ENCODE data around the gene RGL2.
"Not testable (repeated sequence)": the region's sequence is repeated elsewhere in the genome, so short reads cannot be mapped to it uniquely, and the experiment has no call there.

The RGL2 gene

DNA sequence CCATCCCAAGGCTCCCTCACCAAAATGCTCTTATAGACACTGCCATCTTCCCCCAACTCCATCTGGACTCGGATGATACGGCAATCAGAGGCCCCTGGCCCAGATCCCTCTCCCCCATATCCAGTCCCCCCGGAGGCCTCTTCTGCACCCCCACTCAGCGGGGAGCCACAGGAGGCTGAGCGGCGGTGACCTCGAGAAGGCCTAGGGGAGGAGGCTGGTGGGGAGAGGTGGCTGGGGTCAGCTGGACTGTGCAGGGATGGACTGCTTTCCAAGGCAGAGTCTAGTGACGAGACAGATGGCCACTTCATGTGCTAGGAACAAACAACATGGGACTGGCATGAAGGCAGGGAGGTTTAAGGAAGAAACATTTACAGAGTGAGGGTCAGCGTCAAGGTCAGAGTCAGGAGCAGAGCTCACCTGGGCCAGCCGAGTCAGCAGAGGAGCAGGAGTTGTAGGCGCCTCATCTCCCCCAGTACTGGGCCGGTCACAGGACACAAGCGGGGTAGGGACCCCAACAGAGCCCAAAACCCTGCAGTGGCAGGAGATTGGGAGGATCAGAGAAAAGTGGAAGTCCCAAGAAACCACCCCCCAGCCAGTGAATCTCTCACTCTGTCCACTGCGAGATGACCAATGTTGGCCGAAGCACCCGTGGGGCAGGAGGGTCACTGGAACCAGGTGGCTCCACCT, 5.6 kb downstream of the RGL2 start:
- DNase-seq (ENCODE audit: low read depth): no peak

GRCh38 chr6:33290459-33290858, 8.3 kb downstream of the RGL2 start:
- DNase-seq (ENCODE audit: low read depth): no peak

DNA sequence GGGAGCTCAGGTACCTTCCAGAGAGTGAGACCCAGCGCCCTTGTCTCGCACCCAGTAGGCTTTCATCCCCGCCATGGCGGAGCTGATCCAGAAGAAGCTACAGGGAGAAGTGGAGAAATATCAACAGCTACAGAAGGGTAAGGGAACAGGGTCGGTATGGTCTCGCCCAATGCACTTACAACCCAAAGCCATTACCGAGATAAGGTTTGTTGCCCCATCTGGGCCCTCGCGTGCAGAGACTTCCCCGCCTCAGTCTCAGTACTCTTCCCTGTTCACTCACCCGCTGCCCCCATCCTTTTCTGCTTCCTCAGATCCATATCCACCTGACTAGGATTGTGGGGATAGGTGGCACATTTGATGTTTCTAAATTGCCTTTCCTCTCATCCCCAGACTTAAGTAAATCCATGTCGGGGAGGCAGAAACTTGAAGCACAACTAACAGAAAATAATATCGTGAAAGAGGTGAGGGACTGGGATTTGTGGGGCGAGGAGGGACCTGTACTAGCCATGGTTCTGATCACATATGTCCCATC, 8.9 kb downstream of the RGL2 start:
- no peak for DNase-seq (ENCODE audit: low read depth)

- DNase-seq (ENCODE audit: low read depth): peak; percentile 58
These were observed 9.6 kb downstream of the RGL2 start, which contains the start of the genes PFDN6 and WDR46 for GRCh38 chr6:33288921-33289783. Gene PFDN6 (plus strand): TSS chr6:33289601. CDS start chr6:33289857, 256 bp downstream. Gene WDR46 (minus strand): TSS chr6:33289239. CDS start chr6:33289170, 69 bp downstream.

DNA sequence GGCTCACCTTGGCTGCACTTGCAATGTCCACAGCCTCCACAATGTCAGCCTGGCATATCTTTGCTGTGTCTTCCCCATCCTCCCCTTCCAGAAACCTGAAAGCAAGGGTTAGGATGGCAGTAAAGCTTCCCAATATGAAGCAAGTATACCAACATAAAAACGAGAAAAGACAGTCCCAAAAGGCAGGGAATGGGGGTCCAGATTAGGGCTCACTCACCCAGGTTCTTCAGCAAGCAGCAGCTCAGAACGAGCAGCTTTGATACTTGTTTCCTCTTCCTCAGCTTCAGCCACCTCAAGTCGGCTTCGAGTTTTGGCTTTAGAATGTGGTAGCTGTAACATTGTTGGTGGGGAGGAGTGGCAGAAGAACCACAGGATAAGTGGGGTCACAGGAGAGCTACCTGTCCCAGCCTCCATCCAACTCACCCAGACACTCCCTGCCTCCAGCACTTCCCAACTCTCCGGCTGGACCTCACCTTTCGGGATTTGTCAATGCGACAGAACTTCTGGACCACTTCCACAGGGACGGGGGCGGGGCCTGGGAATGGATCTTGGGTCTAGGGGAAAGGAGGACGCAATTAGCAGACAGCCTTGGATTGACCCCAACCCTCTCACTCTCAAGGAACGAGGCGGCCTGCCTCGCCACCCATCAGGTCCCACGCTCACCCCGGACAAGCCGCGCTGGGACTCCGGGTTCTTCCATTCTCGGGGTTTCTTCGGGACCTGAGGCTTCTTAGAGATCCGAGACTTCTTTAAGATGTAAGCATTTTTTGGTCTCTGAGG, 10.4 kb downstream of the RGL2 start:
- DNase-seq (ENCODE audit: low read depth): no peak

DNA sequence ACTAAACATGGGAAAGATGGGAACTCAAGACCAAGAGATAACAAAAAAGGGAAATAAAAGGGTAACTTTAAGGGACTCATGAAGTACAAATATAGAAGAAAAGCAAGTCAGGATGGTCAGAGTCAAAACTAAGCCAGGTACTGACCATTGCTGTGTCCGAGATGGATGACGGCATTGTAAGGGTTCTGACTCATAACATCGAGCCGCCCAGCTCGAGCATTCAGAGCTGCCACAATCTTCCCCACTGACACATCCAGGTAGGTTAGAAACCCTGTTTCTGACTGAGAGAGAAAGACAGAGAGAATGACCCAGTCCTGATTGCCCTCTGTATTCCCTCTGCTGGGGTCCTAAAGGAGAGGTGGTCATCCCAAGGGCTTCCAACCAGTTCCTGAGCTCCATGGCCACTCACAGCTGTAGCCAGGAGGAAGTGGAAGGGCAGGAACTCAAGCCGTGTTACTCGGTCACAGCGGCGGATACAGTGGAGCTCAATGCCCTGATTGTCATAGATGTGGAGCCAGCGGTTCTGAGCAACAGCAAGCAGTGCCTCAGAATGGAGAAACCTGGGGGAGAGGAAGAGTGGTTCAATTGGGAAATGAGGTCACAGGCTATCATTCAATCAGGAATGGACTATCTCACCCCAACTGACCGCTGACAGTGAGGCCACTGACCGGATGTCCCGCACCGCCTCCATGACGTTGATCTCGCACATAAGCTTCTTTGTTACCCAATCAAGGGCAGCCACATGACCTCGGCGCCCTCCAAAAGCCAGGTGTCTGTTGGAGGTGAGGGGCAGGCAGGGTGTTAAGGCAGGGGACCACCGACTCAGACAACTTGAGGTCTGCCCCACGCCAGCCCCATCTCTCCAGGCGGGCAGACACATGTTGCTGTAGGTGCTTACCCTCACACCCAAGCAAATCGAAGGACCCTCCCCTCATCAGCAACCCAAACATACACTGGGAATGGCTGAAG, 11.5 kb downstream of the RGL2 start:
- no peak for DNase-seq (ENCODE audit: low read depth)

GRCh38 chr6:33285214-33285613, 13.5 kb downstream of the RGL2 start:
- not testable (repeated sequence) for DNase-seq (ENCODE audit: low read depth)

- DNase-seq (ENCODE audit: low read depth): no peak
These were observed 18.2 kb downstream of the RGL2 start for GRCh38 chr6:33280539-33280938.

GRCh38 chr6:33279971-33280511, 18.7 kb downstream of the RGL2 start:
- DNase-seq (ENCODE audit: low read depth): no peak

DNA sequence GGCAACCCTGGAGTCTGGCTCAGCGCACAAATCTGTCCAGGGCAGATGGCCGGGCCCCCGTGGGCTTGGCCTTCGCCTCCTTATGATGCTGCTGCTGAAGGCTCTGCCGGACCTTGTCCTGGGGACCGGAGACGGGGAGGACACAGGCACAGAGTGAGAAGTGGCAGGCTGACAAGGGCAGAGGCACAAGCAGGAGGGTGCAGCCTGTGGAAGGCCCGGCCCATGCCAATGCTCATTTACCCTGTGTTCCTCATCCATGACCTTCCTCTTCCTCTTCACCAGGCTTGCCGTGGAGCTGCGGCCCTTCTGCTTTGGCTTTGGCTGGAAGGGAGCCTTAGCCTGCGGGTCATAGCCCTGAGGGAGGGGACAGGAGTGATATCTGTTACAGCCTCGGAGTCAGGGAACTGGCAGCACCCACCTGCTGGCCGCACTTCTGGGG, 19.5 kb downstream of the RGL2 start:
- no peak for DNase-seq (ENCODE audit: low read depth)

DNA sequence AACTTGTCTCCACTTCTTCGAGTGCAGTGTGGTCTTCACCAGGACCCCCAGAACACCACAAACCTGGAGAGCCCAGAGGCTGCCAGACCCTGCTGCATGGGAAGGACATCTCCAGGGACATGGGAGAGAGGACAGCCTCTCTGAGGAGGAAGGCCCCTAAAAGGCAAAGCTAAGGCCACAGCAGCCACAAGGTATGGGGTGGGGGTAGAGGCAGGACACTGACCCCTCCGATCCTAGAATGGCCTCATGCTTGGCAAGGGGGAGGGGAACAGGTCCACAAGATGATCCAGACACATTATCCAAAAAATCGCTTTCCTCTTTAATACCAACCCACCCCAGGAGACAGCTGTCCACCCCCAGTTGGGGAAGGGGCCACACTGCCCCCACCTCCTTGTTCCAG, 19.9 kb downstream of the RGL2 start:
- DNase-seq (ENCODE audit: low read depth): no peak

DNA sequence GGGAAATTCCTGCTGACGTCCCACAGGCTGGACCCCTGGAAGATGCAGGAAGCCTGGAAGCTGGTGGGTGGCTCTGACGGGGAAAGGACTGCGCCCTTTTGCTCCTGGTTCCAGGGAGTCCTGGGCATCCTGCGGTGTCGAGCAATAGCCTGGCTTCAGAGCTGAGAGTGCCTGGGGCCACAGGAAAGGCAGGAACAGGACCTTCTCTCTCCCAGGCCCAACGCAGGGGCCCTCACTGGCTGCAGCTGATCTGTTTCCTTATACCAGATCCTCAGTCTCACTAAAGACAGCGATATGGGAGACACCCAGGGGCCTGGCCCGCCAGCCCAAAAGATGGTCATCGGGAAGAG, 20.4 kb downstream of the RGL2 start:
- no peak for DNase-seq (ENCODE audit: low read depth)

DNA sequence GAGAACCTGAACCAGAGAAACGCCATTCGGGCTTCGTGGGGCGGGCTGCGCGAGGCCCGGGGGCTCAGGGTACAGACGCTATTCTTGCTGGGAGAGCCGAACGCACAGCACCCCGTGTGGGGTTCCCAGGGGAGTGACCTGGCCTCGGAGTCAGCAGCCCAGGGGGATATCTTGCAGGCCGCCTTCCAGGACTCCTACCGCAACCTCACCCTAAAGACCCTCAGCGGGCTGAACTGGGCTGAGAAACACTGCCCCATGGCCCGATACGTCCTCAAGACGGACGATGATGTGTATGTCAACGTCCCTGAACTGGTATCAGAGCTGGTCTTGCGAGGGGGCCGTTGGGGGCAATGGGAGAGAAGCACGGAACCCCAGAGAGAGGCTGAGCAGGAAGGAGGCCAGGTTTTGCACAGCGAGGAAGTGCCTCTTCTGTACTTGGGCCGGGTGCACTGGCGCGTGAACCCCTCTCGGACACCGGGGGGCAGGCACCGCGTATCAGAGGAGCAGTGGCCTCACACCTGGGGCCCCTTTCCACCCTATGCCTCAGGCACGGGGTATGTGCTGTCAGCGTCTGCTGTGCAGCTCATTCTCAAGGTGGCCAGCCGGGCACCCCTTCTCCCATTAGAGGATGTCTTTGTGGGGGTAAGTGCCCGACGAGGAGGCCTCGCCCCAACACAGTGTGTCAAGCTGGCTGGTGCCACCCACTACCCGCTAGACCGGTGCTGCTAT, 20.9 kb downstream of the RGL2 start:
- DNase-seq (ENCODE audit: low read depth): no peak

DNA sequence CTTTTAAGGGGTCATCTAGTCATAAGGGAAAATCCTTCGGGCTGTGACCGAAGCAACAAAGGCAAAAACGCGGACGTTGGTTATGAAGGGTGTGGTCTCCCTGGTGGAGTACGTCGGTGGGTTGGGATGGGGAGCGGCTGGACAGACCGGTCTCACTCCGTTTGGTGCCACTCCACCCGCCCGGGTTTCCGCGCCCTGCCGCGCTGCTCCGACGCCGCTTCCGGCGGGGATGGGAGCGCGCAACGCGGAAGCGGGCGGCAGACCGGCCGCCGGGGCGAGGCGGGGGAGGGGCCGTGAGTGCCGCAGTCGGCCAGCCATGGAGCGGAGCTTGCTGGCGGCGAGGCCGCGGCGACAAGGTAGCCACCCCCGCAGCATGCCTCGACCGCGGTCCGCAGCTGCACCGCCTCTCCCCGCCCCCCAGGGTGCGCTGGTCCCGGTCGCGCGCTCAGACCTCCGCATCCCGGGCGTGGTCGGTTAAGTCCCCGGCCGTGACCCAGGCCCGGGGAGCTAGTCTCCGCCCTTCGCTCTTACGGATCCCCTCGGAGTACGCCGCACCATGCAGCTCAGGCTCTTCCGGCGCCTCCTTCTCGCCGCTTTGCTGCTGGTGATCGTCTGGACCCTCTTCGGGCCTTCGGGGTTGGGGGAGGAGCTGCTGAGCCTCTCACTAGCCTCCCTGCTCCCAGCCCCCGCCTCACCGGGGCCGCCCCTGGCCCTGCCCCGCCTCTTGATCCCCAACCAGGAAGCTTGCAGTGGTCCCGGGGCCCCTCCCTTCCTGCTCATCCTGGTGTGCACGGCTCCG, 21.7 kb downstream of the RGL2 start, which contains the start of gene B3GALT4:
Gene B3GALT4, plus strand, starts transcription at position 260 of the 799 bp plus-strand sequence. Its CDS starts 297 bp downstream, at position 557.
- DNase-seq (ENCODE audit: low read depth): no peak

GRCh38 chr6:33276581-33276863, 22.2 kb downstream of the RGL2 start:
- DNase-seq (ENCODE audit: low read depth): no peak

DNA sequence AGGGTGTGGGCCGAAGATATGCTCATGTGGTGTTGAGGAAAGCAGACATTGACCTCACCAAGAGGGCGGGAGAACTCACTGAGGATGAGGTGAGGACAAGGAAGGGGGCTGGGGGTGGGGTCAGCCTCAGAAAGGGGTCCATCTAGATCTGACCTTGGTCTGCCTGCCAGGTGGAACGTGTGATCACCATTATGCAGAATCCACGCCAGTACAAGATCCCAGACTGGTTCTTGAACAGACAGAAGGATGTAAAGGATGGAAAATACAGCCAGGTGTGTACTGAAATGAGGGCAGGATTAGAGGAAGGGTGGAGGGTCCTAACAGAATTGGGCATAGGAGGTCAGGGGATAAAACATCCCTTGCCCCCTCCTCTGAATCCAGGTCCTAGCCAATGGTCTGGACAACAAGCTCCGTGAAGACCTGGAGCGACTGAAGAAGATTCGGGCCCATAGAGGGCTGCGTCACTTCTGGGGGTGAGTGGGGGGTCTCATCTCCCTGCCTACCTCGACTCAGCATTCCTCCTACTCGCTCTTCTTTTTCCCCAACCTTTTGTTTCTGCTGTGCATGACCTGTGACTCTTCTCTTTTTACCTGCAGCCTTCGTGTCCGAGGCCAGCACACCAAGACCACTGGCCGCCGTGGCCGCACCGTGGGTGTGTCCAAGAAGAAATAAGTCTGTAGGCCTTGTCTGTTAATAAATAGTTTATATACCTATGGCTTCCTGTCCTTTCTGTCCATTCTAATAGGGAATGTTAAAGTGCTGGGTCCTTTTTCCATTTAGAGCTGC, 22.8 kb downstream of the RGL2 start:
- DNase-seq (ENCODE audit: low read depth): not testable (repeated sequence)

GRCh38 chr6:33273924-33274902, 24.5 kb downstream of the RGL2 start:
- no peak for DNase-seq (ENCODE audit: low read depth)

Measured in stimulated activated CD8-positive, alpha-beta memory T cell treated with anti-CD3 and anti-CD28 coated beads, Interleukin-15, amount 100 ng/mL, for 1 hour (primary cell).